Measurements from ENCODE around the gene FRMD4A.

The FRMD4A gene

GRCh38 chr10:14261336-14261735, 69.4 kb downstream of the FRMD4A start:
- Histone ChIP-seq H3K4me1 (ENCODE audit: low read length) (no peaks in the 10 kb centered on the region), H3K27ac (ENCODE audit: low read length) (no peak overlapping the region), H3K79me2 (ENCODE audit: low read length) (no peaks in the 10 kb centered on the region), H3K9me3 (replicated peaks; ENCODE audit: insufficient read depth, low read length) (no peaks in the 10 kb centered on the region), H3K9ac (ENCODE audit: low read length) (no peak overlapping the region), H3K9me2 (replicated peaks; ENCODE audit: insufficient read depth, low read length) (no peaks in the 10 kb centered on the region; the same call in 1 of the 2 replicates), H3K36me3 (replicated peaks; ENCODE audit: insufficient read depth, low read length) (no peaks in the 10 kb centered on the region), H2AFZ (ENCODE audit: low read length) (no peak overlapping the region), H3K4me2 (ENCODE audit: low read depth, low read length) (no peak overlapping the region), H3K4me3 (ENCODE audit: low read length) (no peak overlapping the region), H3F3A (ENCODE audit: insufficient read depth, low read length) (no peaks in the 10 kb centered on the region), H4K20me1 (ENCODE audit: insufficient read depth, low read length) (no peaks in the 10 kb centered on the region), H3K27me3 (replicated peaks; ENCODE audit: insufficient read depth, low read length) (no peaks in the 10 kb centered on the region)
- TF ChIP-seq CTCF (IDR thresholded peaks at IDR 0.05; ENCODE audit: low read length): no peak
- TF ChIP-seq EZH2 (optimal IDR thresholded peaks at IDR 0.05; ENCODE audit: low read depth, low read length): no peak
- TF ChIP-seq EZH2phosphoT487 (IDR thresholded peaks at IDR 0.05; ENCODE audit: low read length): no peak
- no peak for DNase-seq

GRCh38 chr10:14259696-14260566, 70.8 kb downstream of the FRMD4A start:
- no peaks in the 10 kb centered on the region for H3K9me3 ChIP-seq (replicated peaks; ENCODE audit: insufficient read depth, low read length)
- H3K4me1 ChIP-seq (ENCODE audit: low read length): no peaks in the 10 kb centered on the region
- no peaks in the 10 kb centered on the region; the same call in 1 of the 2 replicates for H3K9me2 ChIP-seq (replicated peaks; ENCODE audit: insufficient read depth, low read length)
- no peaks in the 10 kb centered on the region for H4K20me1 ChIP-seq (ENCODE audit: insufficient read depth, low read length)
- no peak overlapping the region for H3K9ac ChIP-seq (ENCODE audit: low read length)
- no peaks in the 10 kb centered on the region for H3K79me2 ChIP-seq (ENCODE audit: low read length)
- H3K4me3 ChIP-seq (ENCODE audit: low read length): no peak overlapping the region
- H3K36me3 ChIP-seq (replicated peaks; ENCODE audit: insufficient read depth, low read length): no peaks in the 10 kb centered on the region
- H3K27ac ChIP-seq (ENCODE audit: low read length): no peak overlapping the region
- no peaks in the 10 kb centered on the region for H3F3A ChIP-seq (ENCODE audit: insufficient read depth, low read length)
- H3K4me2 ChIP-seq (ENCODE audit: low read depth, low read length): no peak overlapping the region
- DNase-seq: no peak
- H2AFZ ChIP-seq (ENCODE audit: low read length): no peak overlapping the region
- no peak for TF ChIP-seq EZH2phosphoT487 (IDR thresholded peaks at IDR 0.05; ENCODE audit: low read length)
- no peak for TF ChIP-seq CTCF (IDR thresholded peaks at IDR 0.05; ENCODE audit: low read length)
- TF ChIP-seq EZH2 (optimal IDR thresholded peaks at IDR 0.05; ENCODE audit: low read depth, low read length): no peak
- no peaks in the 10 kb centered on the region for H3K27me3 ChIP-seq (replicated peaks; ENCODE audit: insufficient read depth, low read length)

GRCh38 chr10:14254368-14254767, 76.4 kb downstream of the FRMD4A start:
- no peaks in the 10 kb centered on the region for H3K4me1 ChIP-seq (ENCODE audit: low read length)
- no peak overlapping the region for H3K4me2 ChIP-seq (ENCODE audit: low read depth, low read length)
- H2AFZ ChIP-seq (ENCODE audit: low read length): no peak overlapping the region
- TF ChIP-seq CTCF (IDR thresholded peaks at IDR 0.05; ENCODE audit: low read length) (no peak), EZH2 (optimal IDR thresholded peaks at IDR 0.05; ENCODE audit: low read depth, low read length) (no peak), EZH2phosphoT487 (IDR thresholded peaks at IDR 0.05; ENCODE audit: low read length) (no peak)
- no peaks in the 10 kb centered on the region for H3K27me3 ChIP-seq (replicated peaks; ENCODE audit: insufficient read depth, low read length)
- H3K9ac ChIP-seq (ENCODE audit: low read length): no peak overlapping the region
- H3F3A ChIP-seq (ENCODE audit: insufficient read depth, low read length): no peaks in the 10 kb centered on the region
- H3K9me3 ChIP-seq (replicated peaks; ENCODE audit: insufficient read depth, low read length): no peaks in the 10 kb centered on the region
- no peaks in the 10 kb centered on the region for H3K79me2 ChIP-seq (ENCODE audit: low read length)
- no peak for DNase-seq
- H3K9me2 ChIP-seq (replicated peaks; ENCODE audit: insufficient read depth, low read length): no peaks in the 10 kb centered on the region; the same call in 1 of the 2 replicates
- no peak overlapping the region for H3K4me3 ChIP-seq (ENCODE audit: low read length)
- H4K20me1 ChIP-seq (ENCODE audit: insufficient read depth, low read length): no peaks in the 10 kb centered on the region
- H3K27ac ChIP-seq (ENCODE audit: low read length): no peak overlapping the region
- H3K36me3 ChIP-seq (replicated peaks; ENCODE audit: insufficient read depth, low read length): no peaks in the 10 kb centered on the region

Data from MM.1S (cell line).